Measurements from ENCODE around the gene GDF3.

DNA sequence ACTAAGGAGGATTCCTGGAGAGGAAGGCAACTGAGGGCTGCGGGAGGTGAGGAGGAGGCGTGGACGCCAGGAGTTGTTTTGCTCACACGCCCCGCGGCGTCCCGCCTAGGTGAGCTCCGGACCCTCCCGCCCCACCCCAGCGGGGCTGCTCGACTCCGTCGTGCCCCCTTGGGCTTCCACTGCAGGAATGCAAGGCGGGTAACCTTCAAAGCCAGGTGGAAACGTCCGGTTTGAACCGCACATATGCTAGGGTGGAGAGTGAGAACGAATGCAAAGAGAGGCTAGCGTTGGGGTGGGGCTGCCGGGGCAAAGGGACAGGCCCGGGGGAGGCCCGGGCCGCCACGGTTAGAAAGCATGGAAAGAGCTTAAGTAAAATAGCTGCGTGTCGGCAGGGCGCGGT, 10.3 kb upstream of the GDF3 start:
- TF ChIP-seq, protein P1, sequence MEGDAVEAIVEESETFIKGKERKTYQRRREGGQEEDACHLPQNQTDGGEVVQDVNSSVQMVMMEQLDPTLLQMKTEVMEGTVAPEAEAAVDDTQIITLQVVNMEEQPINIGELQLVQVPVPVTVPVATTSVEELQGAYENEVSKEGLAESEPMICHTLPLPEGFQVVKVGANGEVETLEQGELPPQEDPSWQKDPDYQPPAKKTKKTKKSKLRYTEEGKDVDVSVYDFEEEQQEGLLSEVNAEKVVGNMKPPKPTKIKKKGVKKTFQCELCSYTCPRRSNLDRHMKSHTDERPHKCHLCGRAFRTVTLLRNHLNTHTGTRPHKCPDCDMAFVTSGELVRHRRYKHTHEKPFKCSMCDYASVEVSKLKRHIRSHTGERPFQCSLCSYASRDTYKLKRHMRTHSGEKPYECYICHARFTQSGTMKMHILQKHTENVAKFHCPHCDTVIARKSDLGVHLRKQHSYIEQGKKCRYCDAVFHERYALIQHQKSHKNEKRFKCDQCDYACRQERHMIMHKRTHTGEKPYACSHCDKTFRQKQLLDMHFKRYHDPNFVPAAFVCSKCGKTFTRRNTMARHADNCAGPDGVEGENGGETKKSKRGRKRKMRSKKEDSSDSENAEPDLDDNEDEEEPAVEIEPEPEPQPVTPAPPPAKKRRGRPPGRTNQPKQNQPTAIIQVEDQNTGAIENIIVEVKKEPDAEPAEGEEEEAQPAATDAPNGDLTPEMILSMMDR (IDR thresholded peaks at IDR 0.05 in 4 of 5, conservative IDR thresholded peaks at IDR 0.05 in 1 of 5): no peak
- no peak for TF ChIP-seq POLR2A (IDR thresholded peaks at IDR 0.05)

Measured in gastrocnemius medialis (tissue), 4 donors.